Prostate gland (tissue), 2 donors: ENCODE results near the gene TEX14.

Source experiments
- CTCF ChIP-seq, 4 experiments: fragments of 200-600 bp in 2 of 4; fragments of 450-650 bp in 2 of 4; sonication (generic) in 2 of 4; IDR thresholded peaks; 1 replicate in 3 of 4; 2 replicates in 1 of 4; pipeline ENCODE4 v1.5.1; 2016 to 2019; ENCODE audit warnings: antibody characterized with exemption in 4 of 4, mild to moderate bottlenecking in 2 of 4, moderate library complexity in 2 of 4
- POLR2A ChIP-seq: fragments of 450-650 bp; IDR thresholded peaks from one replicate; pipeline ENCODE4 v1.6.1; 2016; ENCODE audit warnings: antibody characterized with exemption, mild to moderate bottlenecking

DNA sequence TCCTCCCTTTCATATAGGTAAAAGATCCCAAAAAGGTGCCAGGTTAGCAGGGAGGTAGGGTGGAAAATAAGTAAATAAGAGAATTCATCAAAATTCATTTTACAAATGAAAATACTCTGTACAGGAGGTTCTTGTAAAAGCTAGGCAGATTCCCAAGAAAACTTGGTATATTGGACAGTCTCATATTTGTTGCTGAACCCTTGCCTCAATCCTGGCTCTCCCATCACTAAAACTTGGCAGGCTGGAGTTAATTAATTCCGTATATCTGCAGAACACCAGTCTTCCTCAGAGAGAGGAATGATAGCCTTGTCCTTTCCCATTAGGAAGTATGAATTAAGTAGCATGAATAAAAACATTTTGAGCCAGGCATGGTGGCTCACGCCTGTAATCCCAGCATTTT lies 111.2 kb downstream of the TEX14 start:
- TF ChIP-seq CTCF (IDR thresholded peaks at IDR 0.05) (no peak), POLR2A (no peak)
